GM12873 (cell line): ENCODE results near the gene CAB39L.

Experiments used
- CTCF ChIP-seq: IDR thresholded peaks from 2 replicates; pipeline ENCODE4 v1.5.1; 2012; ENCODE audit warnings: low read depth, mild to moderate bottlenecking, moderate library complexity, low read length, control low read depth; ENCODE audit not compliant: insufficient read depth; ENCODE audit errors: missing control alignments

The CAB39L gene

GRCh38 chr13:49400755-49401659, 42.9 kb downstream of the CAB39L start:
- no peak for TF ChIP-seq CTCF

- TF ChIP-seq CTCF: no peak
Measured at GRCh38 chr13:49399801-49400472, 43.9 kb downstream of the CAB39L start.

- no peak for TF ChIP-seq CTCF
Measured at GRCh38 chr13:49395878-49396380, 47.9 kb downstream of the CAB39L start.

GRCh38 chr13:49395451-49395865, 48.4 kb downstream of the CAB39L start:
- TF ChIP-seq CTCF: no peak

GRCh38 chr13:49388091-49388635, 55.7 kb downstream of the CAB39L start:
- no peak for TF ChIP-seq CTCF

GRCh38 chr13:49386664-49387063, 57.2 kb downstream of the CAB39L start:
- no peak for TF ChIP-seq CTCF

- TF ChIP-seq CTCF: no peak
Measured at GRCh38 chr13:49376121-49376520, 67.7 kb downstream of the CAB39L start.
